ENCODE data around the gene CMSS1.
A peak's percentile ranks its signal among the peaks of the same experiment; 100 is the strongest.
"Not testable (repeated sequence)": the region's sequence is repeated elsewhere in the genome, so short reads cannot be mapped to it uniquely, and the experiment has no call there.

The CMSS1 gene

GRCh38 chr3:99810403-99810802 is 7.3 kb upstream of the CMSS1 start:
- H3K27ac ChIP-seq, result no peak overlapping the region
- DNase-seq (ENCODE audit: low read depth, low spot score), result no peak

- DNase-seq (ENCODE audit: low read depth, low spot score), result no peak
These were observed 620 bp upstream of the CMSS1 start for GRCh38 chr3:99817047-99817436.

GRCh38 chr3:99818818-99819217 is 1.2 kb downstream of the CMSS1 start:
- no peak for DNase-seq (ENCODE audit: low read depth, low spot score)
- no peak overlapping the region for H3K27ac ChIP-seq

More at GRCh38 chr3:99817047-99817436, 620 bp upstream of the CMSS1 start:
- peak overlapping the region; percentile 67 for H3K27ac ChIP-seq

- no peak overlapping the region for H3K27ac ChIP-seq
- DNase-seq (ENCODE audit: low read depth, low spot score), result no peak
These were observed 6.4 kb downstream of the CMSS1 start for GRCh38 chr3:99823723-99824711.

DNA sequence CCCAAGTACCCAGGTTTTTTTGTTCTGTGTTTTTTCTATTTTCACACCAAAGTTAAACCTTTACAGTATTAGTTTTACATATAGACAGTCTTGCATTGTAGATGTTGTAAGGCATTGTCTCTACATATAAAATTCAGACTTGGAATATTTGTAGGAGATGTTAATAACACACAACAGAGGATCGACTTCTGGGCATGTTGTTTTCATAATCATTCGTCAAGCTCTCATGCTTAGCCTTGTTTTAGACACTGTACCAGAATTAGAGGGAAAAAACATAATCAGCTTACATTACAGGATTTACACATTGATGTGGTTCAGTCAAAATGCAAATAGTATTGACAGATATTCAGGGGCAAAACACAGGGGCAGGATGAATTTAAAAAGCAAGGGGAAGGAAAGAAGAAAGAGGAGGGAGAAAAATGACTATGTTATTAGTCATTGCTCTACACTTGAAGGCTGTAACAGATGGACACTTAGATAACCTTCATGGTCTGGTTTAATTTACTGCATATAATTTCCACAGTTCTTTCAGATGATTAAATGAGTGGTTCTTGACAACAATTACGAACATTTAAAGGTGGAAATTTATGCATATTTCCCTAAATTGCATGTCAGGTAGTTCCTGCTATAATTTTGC is 7.5 kb downstream of the CMSS1 start:
- H3K27ac ChIP-seq, result no peak overlapping the region
- DNase-seq (ENCODE audit: low read depth, low spot score), result no peak

DNA sequence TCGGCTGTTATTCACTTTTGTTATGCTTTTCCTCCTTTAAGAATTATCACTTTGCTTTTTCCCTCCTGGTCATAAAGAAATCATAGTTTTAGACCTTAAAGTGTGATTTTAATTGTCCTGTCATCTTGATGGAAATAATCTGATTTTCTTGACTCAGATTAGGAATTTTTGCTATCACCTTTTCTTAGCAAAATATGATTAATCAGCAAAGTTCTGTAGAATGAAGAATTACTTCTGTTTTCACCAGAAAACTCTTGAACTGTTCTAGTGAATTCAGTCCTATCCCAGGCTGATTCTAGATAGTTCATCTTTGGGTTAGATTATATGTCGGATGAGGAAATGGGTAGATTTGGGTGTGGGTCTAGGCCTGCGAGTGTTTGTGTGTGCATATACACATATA is 12.2 kb downstream of the CMSS1 start:
- DNase-seq (ENCODE audit: low read depth, low spot score), result no peak
- H3K27ac ChIP-seq, result no peak overlapping the region

DNA sequence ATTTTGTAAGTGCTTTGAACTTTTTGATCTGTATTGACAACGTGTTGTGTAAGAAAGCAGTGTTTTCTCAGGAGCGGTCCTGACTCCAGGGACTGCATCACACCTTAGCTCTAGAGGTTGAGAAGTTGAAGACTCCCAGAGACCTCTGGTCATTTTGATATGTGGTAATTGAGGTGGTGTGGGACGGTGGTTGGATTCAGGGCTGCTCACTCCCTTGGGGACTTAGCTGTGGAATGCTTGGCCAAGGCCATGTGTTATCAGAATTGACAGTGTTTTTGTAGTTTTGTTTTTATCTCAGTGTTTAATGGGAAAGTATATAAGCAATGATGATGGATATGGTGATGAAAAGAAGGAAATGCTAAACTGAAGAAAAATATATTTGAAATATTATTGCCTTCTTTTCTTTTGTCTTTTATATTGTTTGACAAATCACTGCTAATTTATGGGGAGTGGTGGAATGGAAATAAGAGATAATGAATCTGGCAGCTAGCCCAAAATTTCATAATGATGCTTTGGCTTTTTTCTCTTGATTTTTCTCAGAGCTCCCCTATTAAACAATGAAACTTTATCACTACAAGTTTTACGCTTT is 16.0 kb downstream of the CMSS1 start:
- H3K27ac ChIP-seq, result no peak overlapping the region
- no peak for DNase-seq (ENCODE audit: low read depth, low spot score)

DNA sequence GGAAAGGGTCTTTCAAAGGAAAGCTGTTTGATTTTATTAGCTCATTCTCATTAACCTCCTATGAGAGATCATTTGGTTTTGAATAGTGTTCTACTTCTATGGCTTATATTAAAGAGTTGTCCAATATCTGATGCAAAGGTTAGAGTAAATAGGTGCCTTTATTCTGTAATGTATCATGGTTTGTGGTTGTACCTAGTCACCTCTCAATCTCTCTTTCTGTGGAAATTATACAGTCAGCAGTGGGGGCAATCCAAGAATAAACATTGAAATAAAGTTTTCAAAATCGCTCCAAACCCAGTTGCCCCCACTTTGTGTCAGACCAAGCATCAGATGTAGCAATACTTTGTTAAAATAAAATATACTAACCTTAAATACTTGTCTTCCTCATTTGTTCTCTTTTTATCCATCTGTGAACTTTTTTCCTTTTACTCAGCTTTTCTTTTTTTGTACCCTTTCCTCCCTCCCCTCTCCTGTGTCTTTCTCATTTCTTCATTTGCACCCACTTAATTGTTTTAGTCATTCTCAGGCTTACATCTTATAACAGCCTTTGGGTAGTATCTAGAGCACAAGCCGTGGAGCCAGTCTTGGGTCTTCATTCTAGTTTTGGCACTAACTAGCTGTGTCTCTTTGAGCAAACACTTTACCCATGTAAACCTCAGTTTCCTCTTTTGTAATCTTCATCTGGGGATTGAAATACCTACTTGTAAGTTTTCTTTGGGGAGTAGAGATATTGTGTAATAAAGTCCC is 16.7 kb downstream of the CMSS1 start:
- H3K27ac ChIP-seq, result no peak overlapping the region
- DNase-seq (ENCODE audit: low read depth, low spot score), result no peak

DNA sequence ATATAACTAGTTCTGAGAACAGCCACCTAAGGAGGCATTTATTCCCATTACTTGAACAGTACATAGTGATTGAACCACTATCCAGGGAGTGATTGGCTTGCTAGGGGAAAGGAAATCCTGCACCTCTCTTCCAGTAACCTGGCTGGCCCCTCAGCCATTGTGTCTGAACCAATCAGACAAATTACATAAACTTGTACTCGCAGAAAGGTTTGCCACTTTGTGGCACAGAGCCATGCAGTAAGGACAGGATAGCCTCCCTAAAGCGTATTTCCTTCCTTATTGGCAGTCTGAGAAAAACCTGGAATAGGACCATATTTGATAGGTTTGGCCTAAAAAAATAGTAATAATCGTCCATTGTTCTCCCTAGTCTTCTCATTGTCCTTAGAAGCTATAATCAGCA is 19.0 kb downstream of the CMSS1 start:
- H3K27ac ChIP-seq, result no peak overlapping the region
- no peak for DNase-seq (ENCODE audit: low read depth, low spot score)

DNA sequence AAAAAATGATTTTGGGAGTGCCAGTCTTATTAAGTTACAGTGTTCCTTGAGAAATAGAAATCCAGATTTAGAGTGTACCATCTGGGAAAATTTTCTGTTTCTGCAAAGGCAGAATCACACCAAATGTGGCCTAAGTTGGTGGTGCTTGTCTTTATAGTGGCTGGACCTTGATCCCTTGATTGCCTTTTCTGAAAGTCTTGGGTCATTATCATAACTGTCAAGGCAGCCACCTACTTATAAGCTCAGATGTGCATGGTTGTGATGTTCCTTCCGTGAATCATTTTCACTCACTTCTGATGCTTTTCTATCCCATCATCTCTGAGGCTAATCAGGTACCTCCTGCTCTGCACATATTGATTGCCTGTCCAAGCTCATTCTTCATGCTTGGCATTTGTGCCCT is 20.1 kb downstream of the CMSS1 start:
- DNase-seq (ENCODE audit: low read depth, low spot score), result no peak
- H3K27ac ChIP-seq, result no peak overlapping the region

- no peak for DNase-seq (ENCODE audit: low read depth, low spot score)
- H3K27ac ChIP-seq, result no peak overlapping the region
These were observed 21.1 kb downstream of the CMSS1 start for GRCh38 chr3:99838755-99839154.

DNA sequence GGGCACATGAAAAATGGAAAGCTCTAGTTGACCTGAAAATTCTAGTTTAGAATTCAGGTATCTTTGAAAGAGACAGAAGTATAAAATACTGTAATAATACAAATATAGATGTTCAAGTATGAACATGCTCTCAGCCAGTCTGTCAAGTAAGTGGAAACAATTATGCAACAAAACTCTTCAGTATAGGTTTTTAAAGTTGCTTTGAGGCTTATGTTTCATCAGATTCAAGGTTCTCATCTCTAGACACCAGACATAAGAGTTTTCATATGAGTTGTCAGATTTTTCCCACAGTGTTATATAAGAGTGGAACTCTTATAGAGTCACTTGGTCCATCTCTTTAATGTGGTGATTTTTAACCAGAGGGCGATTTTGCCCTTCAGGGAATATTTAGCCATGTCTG is 22.0 kb downstream of the CMSS1 start:
- no peak overlapping the region for H3K27ac ChIP-seq
- DNase-seq (ENCODE audit: low read depth, low spot score), result no peak

- DNase-seq (ENCODE audit: low read depth, low spot score); H3K27ac ChIP-seq: not testable (repeated sequence)
These were observed 24.3 kb downstream of the CMSS1 start for GRCh38 chr3:99841949-99842348.

GRCh38 chr3:99842826-99843589 is 25.3 kb downstream of the CMSS1 start:
- H3K27ac ChIP-seq, result no peak overlapping the region
- DNase-seq (ENCODE audit: low read depth, low spot score), result no peak

GRCh38 chr3:99843590-99844258 is 26.1 kb downstream of the CMSS1 start:
- H3K27ac ChIP-seq, result no peak overlapping the region
- no peak for DNase-seq (ENCODE audit: low read depth, low spot score)

DNA sequence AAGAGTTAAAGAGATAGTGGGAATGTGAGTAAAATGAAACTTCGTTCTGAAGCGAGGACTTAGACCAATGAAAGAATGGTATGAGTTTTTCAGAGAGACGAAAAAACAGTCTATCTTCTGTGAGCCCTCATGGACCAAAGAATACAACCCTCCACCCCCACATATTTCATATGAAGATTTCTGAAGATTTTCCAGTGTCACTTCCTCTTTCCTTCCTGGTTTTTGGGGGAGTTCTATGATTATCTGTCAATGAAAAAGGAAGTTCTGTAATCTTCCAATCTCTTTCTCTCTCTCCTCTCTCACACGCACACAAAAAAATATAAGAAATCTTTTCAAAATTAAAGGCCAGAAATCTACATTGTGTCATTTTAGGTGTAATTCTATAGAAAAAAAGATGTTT is 27.7 kb downstream of the CMSS1 start:
- H3K27ac ChIP-seq, result no peak overlapping the region

DNA sequence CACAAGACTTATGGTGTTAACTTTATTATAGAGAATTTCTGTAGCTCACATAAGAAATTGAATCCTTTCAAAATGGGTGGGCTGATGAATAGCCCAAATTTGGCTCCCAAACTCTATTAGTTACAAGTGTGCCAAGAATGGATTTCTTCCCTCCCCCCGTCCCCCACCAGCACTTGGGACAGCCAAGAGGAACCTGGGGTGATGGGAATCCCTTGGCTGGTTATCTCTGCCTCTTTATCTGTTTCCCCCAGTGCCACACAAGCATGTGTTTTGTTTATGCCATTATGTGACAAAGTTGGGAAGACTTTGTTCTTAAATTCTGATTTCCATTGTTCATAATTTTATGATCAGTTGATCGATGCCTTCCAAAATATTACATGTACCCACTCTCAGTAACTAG is 28.3 kb downstream of the CMSS1 start:
- no peak overlapping the region for H3K27ac ChIP-seq
- DNase-seq (ENCODE audit: low read depth, low spot score), result no peak

More for the DNA sequence above, 27.7 kb downstream of the CMSS1 start:
- DNase-seq (ENCODE audit: low read depth, low spot score), result no peak

GRCh38 chr3:99846477-99847160 is 29.0 kb downstream of the CMSS1 start:
- H3K27ac ChIP-seq, result no peak overlapping the region
- DNase-seq (ENCODE audit: low read depth, low spot score), result no peak

DNA sequence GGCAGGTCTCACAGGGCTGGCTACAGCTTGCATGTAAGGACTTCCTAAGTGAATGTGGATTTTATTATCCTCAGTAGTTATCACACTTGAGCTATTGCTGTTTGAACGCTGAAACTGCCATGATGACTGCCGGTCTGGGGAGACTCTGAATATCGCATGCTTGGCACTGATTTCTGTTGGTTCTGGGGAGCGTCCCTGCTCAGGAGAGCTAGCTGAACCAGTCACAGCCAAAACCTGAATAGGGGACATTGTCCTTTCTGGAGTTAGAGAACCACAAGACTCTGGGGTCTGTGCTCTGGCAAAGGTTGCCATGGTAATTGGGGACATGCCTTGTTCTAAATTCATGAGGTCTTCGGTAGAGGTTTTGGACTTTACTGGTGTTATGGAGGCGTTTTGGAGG is 30.8 kb downstream of the CMSS1 start:
- no peak overlapping the region for H3K27ac ChIP-seq
- DNase-seq (ENCODE audit: low read depth, low spot score), result no peak

Measured in epithelial cell of prostate (primary cell).